Activated CD8-positive, alpha-beta memory T cell treated with anti-CD3 and anti-CD28 coated beads for 4 hours (primary cell): Measurements from ENCODE around the gene MRPL24.
A peak's percentile ranks its signal among the peaks of the same experiment; 100 is the strongest.

Experiments used
- DNase-seq, 2 donors: peaks; one replicate each; pipeline ENCODE4 v3.0.0-alpha.2; 2020; ENCODE audit warnings: low read depth in 2 of 2

The MRPL24 gene

DNA sequence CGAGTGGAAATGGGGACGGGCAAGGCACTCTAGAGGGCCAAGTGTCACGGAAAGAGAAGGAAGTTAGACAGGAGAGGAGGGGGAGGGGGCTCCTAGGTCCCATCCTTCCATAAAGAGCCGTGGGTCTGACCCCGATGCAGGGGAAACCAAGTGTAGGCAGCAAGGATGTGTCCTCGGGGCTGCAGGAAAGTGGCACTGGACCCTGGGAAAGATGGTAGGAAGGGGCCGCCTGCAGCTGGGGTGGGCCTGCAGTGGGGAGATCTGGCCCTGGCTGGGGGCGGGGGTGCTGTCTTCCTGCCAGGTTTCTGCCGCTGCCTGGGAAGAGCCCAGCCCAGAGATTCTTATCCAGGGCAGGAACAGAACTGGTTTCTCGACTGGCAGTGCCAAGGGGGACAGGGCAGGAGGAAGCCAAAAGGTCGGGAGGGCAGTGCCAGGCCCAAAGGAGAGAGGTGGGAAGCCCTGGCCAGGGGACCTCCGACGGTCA lies 48.4 kb downstream of the MRPL24 start:
- DNase-seq = no peak

DNA sequence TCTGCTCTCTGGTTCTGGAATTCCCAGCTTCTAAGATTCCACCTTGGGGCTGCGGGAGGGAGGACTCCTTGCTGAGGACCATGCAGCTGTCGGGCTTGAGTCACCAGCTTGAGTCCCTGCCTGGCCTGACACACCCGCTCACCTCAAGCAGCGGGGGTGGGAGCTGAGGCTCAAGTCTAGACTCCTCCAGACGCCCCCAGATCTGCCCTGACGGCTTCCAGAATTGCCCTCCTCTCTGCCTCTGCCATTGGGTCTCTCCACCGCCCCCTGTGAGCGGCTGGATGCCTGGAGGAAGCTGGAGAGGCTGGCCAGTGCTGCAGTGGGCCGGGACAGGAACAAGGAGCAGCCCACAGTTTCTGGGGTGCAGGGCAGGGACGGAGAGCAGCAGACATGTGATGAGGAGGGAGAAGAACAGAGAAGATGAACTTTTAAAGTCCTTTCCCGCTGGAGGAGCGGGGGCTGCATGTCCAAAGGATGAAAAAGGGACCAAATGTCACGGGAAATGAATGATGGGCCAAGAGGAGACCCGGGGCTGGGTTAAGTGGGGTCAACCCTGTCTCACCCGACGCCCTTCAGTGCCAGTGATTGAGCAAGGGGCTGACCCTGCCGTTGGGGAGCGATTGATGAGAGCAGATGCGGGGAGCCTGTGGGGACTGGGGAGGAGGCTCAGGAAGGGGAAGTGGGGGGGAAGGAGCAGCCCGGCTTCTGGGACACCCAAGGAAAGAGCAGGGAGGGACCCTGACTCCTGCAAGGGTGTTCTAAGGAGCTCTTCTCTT lies 49.0 kb downstream of the MRPL24 start:
- no peak for DNase-seq

DNA sequence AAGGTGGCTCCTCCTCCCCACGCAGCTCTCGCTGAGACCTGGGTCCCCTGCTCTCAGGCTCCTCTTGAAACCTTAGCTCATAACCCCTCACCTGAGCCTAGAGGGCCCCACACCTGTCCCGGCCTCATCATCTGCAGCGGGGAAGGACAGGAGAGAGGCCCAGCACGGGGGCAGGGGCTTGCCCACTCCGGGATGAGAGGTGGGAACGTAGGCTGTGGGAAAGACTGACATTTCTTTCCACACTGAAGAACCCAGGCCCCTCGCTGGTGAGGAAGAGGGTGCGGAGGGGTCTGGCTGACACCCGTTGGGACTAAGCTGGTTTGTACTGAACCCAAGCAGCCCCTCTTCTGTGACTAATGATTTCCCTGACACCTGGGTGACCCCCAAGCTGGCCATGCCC lies 49.7 kb downstream of the MRPL24 start:
- no peak for DNase-seq

DNA sequence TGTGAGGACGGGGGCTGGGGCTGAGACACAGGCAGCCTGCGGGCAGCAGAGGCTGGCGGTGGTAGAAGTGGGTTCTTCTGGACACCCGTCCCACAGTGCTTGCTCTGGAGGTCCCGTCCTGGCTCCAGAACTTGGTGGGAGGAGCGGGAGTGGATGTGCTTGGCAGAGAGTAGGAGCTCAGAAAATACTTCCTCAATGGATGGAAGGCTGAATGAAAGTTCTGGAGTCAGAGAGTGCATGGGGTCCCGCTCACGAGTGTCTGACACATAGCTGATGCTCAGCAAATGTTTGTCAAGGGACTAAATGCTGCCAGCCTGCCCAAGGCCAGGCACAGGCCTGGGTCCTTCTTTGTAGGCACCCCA lies 50.2 kb downstream of the MRPL24 start:
- no peak for DNase-seq

DNA sequence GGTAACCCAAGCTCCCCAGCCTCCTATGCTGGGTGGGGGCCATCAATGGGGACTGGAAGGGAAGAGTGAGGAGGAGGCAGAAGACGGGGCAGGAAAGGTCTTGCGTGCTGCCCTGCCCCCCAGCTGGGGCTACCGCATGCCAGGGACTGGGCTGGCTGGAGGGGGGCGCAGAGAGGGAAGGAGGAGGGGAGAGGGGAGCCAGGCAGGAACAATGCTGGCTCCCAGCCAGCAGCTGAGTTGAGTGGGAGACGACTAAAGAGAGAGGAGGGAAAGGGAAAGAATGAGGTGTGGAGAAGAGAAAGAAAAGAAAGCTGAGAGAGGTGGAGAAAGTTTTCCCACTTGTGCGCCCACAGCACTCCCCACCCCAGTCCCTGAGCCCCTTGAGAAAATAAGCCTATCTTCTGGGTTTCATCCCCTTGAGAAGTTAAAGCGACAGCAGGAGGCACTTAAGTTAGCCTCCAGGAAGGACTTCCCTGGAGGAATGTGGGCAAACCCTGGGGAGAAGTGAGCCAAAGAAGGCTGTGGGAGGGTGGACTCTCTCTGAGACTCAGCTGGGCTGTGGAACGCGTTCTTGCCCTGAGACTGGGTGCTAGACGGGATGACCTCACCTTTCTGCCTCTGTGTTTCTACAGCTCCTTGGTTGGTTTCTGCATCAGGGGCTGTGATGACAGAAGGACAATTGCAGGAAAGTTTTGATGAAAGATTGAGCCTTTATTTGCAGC lies 50.8 kb downstream of the MRPL24 start:
- no peak for DNase-seq

DNA sequence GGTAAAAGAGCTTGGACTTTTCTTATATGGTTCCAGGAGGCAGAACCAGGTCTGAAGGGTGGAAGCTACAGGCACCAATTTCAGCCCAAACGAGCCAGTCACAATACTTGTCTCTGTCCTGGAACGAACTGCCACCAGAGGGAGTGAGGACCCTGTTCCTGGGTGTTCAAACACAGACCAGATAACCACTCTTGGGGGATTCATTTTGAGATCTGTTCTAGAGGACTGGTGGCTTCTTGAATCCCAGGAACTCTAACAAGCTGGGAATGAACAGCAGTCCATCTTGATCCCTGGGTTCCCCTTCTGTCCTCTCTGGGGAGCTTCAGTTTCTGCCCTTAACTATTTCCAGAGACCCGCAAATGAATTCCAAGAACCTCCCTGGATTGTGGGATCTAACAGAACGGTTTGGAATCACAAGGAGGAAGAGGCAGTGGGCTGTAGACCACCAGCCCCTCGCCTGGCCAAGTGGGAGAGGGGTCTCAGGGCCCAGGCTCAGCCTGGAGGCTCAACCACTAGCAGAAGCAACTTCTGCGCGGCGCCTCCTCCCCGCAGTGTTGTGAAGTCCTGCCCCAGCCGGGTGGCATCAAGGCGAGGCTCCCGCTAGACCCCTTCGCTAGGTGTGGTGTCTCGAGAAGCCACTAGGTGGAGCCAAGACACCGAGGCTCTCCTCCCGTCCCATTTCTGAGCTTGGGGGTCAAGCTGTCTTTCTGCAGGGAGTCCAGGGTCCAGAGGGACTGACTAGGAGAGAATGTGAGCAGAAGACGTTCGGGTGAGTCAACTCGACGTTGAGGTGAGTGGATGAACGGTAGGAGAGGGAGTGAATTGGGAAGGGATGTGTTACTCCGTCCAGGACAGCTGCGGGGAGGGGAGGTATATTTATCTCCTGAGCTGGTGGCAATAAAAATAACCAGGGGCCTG lies 51.6 kb downstream of the MRPL24 start:
- peak; percentile 47 to 57 for DNase-seq
